ENCODE data around the gene AK8. TPM values are rescaled to one million over a fixed set of nuclear protein-coding genes. Genes with fewer than 3 reads are reported as not detected.

The AK8 gene
- total RNA-seq, 2 experiments from 2014 or later, result 0.63 TPM; not detected in 1

DNA sequence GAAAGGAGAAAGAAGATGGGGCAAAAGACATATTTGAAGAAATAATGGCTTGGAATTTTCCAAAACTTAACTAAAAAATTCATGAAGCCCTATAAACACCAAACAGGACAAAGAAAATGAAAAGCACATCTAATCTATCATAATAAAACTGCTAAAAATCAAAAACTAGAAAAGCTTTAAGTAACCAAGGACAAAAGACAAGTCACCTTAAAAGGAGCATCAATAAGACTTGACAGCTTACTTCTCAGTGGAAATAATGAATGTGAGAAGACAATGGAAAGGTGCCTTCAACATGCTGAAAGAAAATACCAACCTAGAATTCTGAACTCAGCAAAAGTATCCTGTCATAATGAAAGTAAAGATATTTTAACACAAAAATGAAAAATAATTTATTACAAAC is 180.9 kb downstream of the AK8 start:
- H3K4me1 Mint-ChIP-seq, result peaks cover 7% of the 10 kb centered on the region
- H3K36me3 Mint-ChIP-seq, result peaks cover 38% of the 10 kb centered on the region
- H3K9me3 Mint-ChIP-seq (ENCODE audit: low read depth), result peaks cover 33% of the 10 kb centered on the region
- CTCF ChIA-PET, result no interaction called here
- H3K27ac Mint-ChIP-seq, result no peak overlapping the region
- no peak overlapping the region for H3K4me3 Mint-ChIP-seq
- ATAC-seq (no peak), DNase-seq (no peak)
- peaks cover 7% of the 10 kb centered on the region for H3K27me3 Mint-ChIP-seq

DNA sequence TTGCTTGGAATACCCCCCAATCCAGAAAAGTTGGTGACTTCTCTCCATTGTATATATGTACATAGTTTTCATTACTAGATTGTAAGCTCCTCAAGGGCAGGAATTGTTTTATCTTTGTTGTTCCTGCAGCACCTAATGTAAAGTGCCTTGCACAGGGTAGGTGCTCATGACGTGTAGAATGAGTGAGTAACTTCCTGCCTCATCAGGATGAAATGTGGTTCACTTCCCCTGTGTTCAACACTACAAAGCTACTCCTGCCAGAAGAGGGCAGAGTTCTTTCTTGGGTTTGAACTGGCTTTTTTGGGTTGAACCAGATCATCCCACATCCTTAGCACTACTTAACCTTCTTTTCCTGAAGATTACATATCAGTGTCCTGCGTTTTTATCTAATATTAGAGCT is 183.9 kb downstream of the AK8 start:
- ATAC-seq (peak; percentile 47), DNase-seq (peak; percentile 42)
- Mint-ChIP-seq H3K27ac (no peak overlapping the region), H3K9me3 (ENCODE audit: low read depth) (peaks cover 32% of the 10 kb centered on the region), H3K27me3 (peaks cover 4% of the 10 kb centered on the region), H3K36me3 (peaks cover 67% of the 10 kb centered on the region), H3K4me3 (no peak overlapping the region), H3K4me1 (peaks cover 7% of the 10 kb centered on the region)
- CTCF ChIA-PET, result interaction anchor here (0.9 to 1.3 kb wide), 5 partner anchors 14 to 328 kb away, joined by 3 to 4 read pairs (median 3); no protein-coding TSS in a partner anchor

GRCh38 chr9:132690696-132691095 is 187.4 kb downstream of the AK8 start:
- CTCF ChIA-PET, result no interaction called here
- Mint-ChIP-seq H3K27me3 (no peaks in the 10 kb centered on the region), H3K36me3 (peaks cover 72% of the 10 kb centered on the region), H3K4me1 (peaks cover 9% of the 10 kb centered on the region), H3K9me3 (ENCODE audit: low read depth) (peaks cover 12% of the 10 kb centered on the region), H3K27ac (no peak overlapping the region), H3K4me3 (no peak overlapping the region)
- no peak for DNase-seq
- no peak for ATAC-seq

DNA sequence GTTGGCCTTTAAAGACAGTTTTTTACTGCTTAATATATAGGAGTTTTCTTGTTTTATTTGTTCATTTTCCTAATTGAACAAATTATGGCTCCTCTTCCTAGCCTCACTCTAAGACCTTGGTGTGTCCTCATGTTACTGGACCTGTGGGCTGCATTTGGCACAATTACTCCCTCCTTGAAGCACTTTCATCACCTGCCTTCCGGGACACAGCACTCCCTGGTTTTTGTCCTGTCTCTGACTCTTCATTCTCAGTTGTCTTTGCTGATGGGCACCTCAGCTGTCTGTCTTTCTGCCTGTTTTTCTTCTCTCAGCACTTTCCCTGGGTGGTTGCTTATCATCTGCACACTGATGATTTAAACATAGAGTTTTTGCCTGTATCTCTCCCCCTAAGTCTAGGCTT is 194.2 kb downstream of the AK8 start:
- Mint-ChIP-seq H3K27me3 (no peaks in the 10 kb centered on the region), H3K27ac (no peak overlapping the region), H3K36me3 (peaks cover 56% of the 10 kb centered on the region), H3K4me3 (no peak overlapping the region), H3K4me1 (peaks cover 39% of the 10 kb centered on the region), H3K9me3 (ENCODE audit: low read depth) (no peaks in the 10 kb centered on the region)
- CTCF ChIA-PET, result interaction anchor here (0.9 kb wide), 1 partner anchor 30 kb away, joined by 5 read pairs; no protein-coding TSS in a partner anchor
- DNase-seq (no peak), ATAC-seq (no peak)

GRCh38 chr9:132681561-132681960 is 196.5 kb downstream of the AK8 start:
- peaks cover 62% of the 10 kb centered on the region for H3K36me3 Mint-ChIP-seq
- no peak for ATAC-seq
- no peak for DNase-seq
- no peak overlapping the region for H3K4me3 Mint-ChIP-seq
- peaks cover 49% of the 10 kb centered on the region for H3K4me1 Mint-ChIP-seq
- CTCF ChIA-PET, result no interaction called here
- no peaks in the 10 kb centered on the region for H3K9me3 Mint-ChIP-seq (ENCODE audit: low read depth)
- H3K27ac Mint-ChIP-seq, result peak overlapping the region; percentile 10
- no peaks in the 10 kb centered on the region for H3K27me3 Mint-ChIP-seq

- Mint-ChIP-seq H3K36me3 (peaks cover 51% of the 10 kb centered on the region), H3K4me1 (peaks cover 53% of the 10 kb centered on the region), H3K4me3 (peak overlapping the region; percentile 13), H3K27ac (peak overlapping the region; percentile 70), H3K9me3 (ENCODE audit: low read depth) (no peaks in the 10 kb centered on the region), H3K27me3 (no peaks in the 10 kb centered on the region)
- CTCF ChIA-PET, result interaction anchor here (0.7 to 2.3 kb wide), 6 partner anchors 9 to 272 kb away, joined by 3 to 8 read pairs (median 3); partner anchors contain the start of genes DDX31 and GTF3C4
- peak; percentile 90 for ATAC-seq
- DNase-seq, result no peak
These were observed 198.0 kb downstream of the AK8 start for GRCh38 chr9:132679946-132680625.

DNA sequence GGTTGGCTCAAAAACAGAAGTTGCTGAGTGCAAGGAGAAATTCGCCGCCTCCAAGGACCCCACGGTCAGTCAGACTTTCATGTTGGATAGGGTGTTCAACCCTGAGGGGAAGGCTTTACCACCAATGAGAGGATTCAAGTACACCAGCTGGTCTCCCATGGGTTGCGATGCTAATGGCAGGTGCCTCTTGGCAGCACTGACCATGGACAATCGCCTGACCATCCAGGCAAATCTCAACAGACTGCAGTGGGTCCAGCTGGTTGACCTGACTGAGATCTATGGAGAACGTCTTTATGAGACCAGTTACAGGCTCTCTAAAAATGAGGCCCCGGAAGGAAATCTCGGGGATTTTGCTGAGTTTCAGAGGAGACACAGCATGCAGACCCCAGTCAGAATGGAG is 200.1 kb downstream of the AK8 start:
- no peak for ATAC-seq
- Mint-ChIP-seq H3K27ac (no peak overlapping the region), H3K27me3 (no peaks in the 10 kb centered on the region), H3K9me3 (ENCODE audit: low read depth) (peaks cover 2% of the 10 kb centered on the region), H3K36me3 (peaks cover 43% of the 10 kb centered on the region), H3K4me1 (peaks cover 56% of the 10 kb centered on the region), H3K4me3 (no peak overlapping the region)
- no peak for DNase-seq
- CTCF ChIA-PET, result no interaction called here

Other genes starting within 250 kb of the AK8 start
- 10 to 100 TPM; 14.6 to 19.6 TPM for gene DDX31, start 208.3 kb downstream of the AK8 start, total RNA-seq
- gene GTF3C4, start 207.8 kb downstream of the AK8 start, total RNA-seq, result 10 to 100 TPM; 11.8 to 16.0 TPM
- 1 to 10 TPM; 1.6 to 2.6 TPM for gene SPACA9, start 614 bp upstream of the AK8 start, total RNA-seq
- gene TSC1, start 66.3 kb upstream of the AK8 start, total RNA-seq, result 10 to 100 TPM; 29.8 to 30.3 TPM
- not detected for gene GFI1B, start 100.4 kb upstream of the AK8 start, total RNA-seq
- 10 to 100 TPM; 83.8 to 89.0 TPM for gene GTF3C5, start 152.7 kb upstream of the AK8 start, total RNA-seq
- gene CEL, start 183.7 kb upstream of the AK8 start, total RNA-seq, result 1 to 10 TPM; 1.7 to 1.9 TPM
- 100 to 1,000 TPM; 103 to 114 TPM for gene RALGDS, start 243.0 kb upstream of the AK8 start, total RNA-seq